ENCODE results near the gene ZGRF1.

GRCh38 chr4:112492321-112492720, 144.4 kb downstream of the ZGRF1 start:
- TF ChIP-seq CTCF (IDR thresholded peaks at IDR 0.05; ENCODE audit: low read length) (no peak), EZH2 (optimal IDR thresholded peaks at IDR 0.05; ENCODE audit: low read depth, low read length) (no peak), EZH2phosphoT487 (IDR thresholded peaks at IDR 0.05; ENCODE audit: low read length) (no peak)
